Measurements from ENCODE around the gene TBX21. TPM values are rescaled to one million over a fixed set of nuclear protein-coding genes. Genes with fewer than 3 reads are reported as not detected.

Gene TBX21
- total RNA-seq, 1 experiment from 2014 or later = 0.15 TPM

GRCh38 chr17:47726796-47727703 is 6.0 kb upstream of the TBX21 start:
- ChIA-PET POLR2A (no interaction called here), CTCF (interaction anchor here (0.6 to 0.7 kb wide), 2 partner anchors 15 to 26 kb away, joined by 3 read pairs; no protein-coding TSS in a partner anchor)
- Mint-ChIP-seq H3K4me1 (peaks cover 8% of the 10 kb centered on the region), H3K4me3 (no peak overlapping the region), H3K27me3 (ENCODE audit: low read depth) (peaks cover 42% of the 10 kb centered on the region), H3K9me3 (no peaks in the 10 kb centered on the region), H3K27ac (no peak overlapping the region), H3K36me3 (no peaks in the 10 kb centered on the region)
- TF ChIP-seq FOXP1 (CRISPR knock-in tag; IDR thresholded peaks at IDR 0.05; ENCODE audit: borderline replicate concordance) (no peak), MXD4 (CRISPR knock-in tag; IDR thresholded peaks at IDR 0.05; ENCODE audit: borderline replicate concordance) (no peak), ATF1 (CRISPR knock-in tag; IDR thresholded peaks at IDR 0.05) (no peak), ETV6 (CRISPR knock-in tag; IDR thresholded peaks at IDR 0.05) (no peak)
- ATAC-seq (peak; percentile 61), DNase-seq (ENCODE audit: low spot score) (no peak)

- peaks cover 11% of the 10 kb centered on the region for H3K4me1 Mint-ChIP-seq
- CTCF ChIA-PET = interaction anchor here (0.7 kb wide), 1 partner anchor 27 kb away, joined by 3 read pairs; no protein-coding TSS in a partner anchor
- no peak overlapping the region for H3K4me3 Mint-ChIP-seq
- no peak overlapping the region for H3K27ac Mint-ChIP-seq
- DNase-seq (ENCODE audit: low spot score) (no peak), ATAC-seq (no peak)
- H3K9me3 Mint-ChIP-seq = no peaks in the 10 kb centered on the region
- TF ChIP-seq OVOL2 (CRISPR knock-in tag; IDR thresholded peaks at IDR 0.05; ENCODE audit: borderline replicate concordance) (no peak), ZNF396 (CRISPR knock-in tag; IDR thresholded peaks at IDR 0.05; ENCODE audit: borderline replicate concordance) (no peak), SMAD3 (CRISPR knock-in tag; IDR thresholded peaks at IDR 0.05; ENCODE audit: borderline replicate concordance) (no peak), ELF4 (CRISPR knock-in tag; IDR thresholded peaks at IDR 0.05; ENCODE audit: low read depth) (no peak)
- no peaks in the 10 kb centered on the region for H3K36me3 Mint-ChIP-seq
- POLR2A ChIA-PET = no interaction called here
- peaks cover 42% of the 10 kb centered on the region for H3K27me3 Mint-ChIP-seq (ENCODE audit: low read depth)
Observed at GRCh38 chr17:47727704-47728036, 5.4 kb upstream of the TBX21 start.

GRCh38 chr17:47728214-47728877 is 4.7 kb upstream of the TBX21 start:
- Mint-ChIP-seq H3K27me3 (ENCODE audit: low read depth) (peaks cover 42% of the 10 kb centered on the region), H3K4me3 (no peak overlapping the region), H3K27ac (no peak overlapping the region), H3K4me1 (peaks cover 14% of the 10 kb centered on the region), H3K9me3 (no peaks in the 10 kb centered on the region), H3K36me3 (no peaks in the 10 kb centered on the region)
- no peak for TF ChIP-seq RELA (CRISPR knock-in tag; IDR thresholded peaks at IDR 0.05; ENCODE audit: borderline replicate concordance)
- no peak for TF ChIP-seq JUN (CRISPR knock-in tag; IDR thresholded peaks at IDR 0.05)
- DNase-seq (ENCODE audit: low spot score) (no peak), ATAC-seq (no peak)
- ChIA-PET POLR2A (interaction anchor here (0.5 kb wide), 1 partner anchor 115 kb away, joined by 4 read pairs; no protein-coding TSS in a partner anchor), CTCF (no interaction called here)

GRCh38 chr17:47729476-47729875 is 3.6 kb upstream of the TBX21 start:
- Mint-ChIP-seq H3K4me3 (no peak overlapping the region), H3K9me3 (no peaks in the 10 kb centered on the region), H3K36me3 (no peaks in the 10 kb centered on the region), H3K4me1 (peaks cover 17% of the 10 kb centered on the region), H3K27me3 (ENCODE audit: low read depth) (peaks cover 51% of the 10 kb centered on the region), H3K27ac (no peak overlapping the region)
- ChIA-PET CTCF (no interaction called here), POLR2A (no interaction called here)
- DNase-seq (ENCODE audit: low spot score) (no peak), ATAC-seq (no peak)
- no peak for TF ChIP-seq HMGXB4 (CRISPR knock-in tag; IDR thresholded peaks at IDR 0.05)
- TF ChIP-seq CREB1 (CRISPR knock-in tag; IDR thresholded peaks at IDR 0.05) = no peak
- no peak for TF ChIP-seq SMAD3 (CRISPR knock-in tag; IDR thresholded peaks at IDR 0.05; ENCODE audit: borderline replicate concordance)
- no peak for TF ChIP-seq ZNF512 (CRISPR knock-in tag; IDR thresholded peaks at IDR 0.05; ENCODE audit: borderline replicate concordance)
- TF ChIP-seq HMGA2 (CRISPR knock-in tag; IDR thresholded peaks at IDR 0.05) = no peak
- no peak for TF ChIP-seq NFYB (CRISPR knock-in tag; conservative IDR thresholded peaks at IDR 0.05; ENCODE audit: low read depth)
- TF ChIP-seq MLX (CRISPR knock-in tag; IDR thresholded peaks at IDR 0.05) = no peak
- TF ChIP-seq ATF3 (CRISPR knock-in tag; conservative IDR thresholded peaks at IDR 0.05) = no peak
- no peak for TF ChIP-seq E2F1 (CRISPR knock-in tag; IDR thresholded peaks at IDR 0.05)
- TF ChIP-seq ZNF423 (CRISPR knock-in tag; IDR thresholded peaks at IDR 0.05) = no peak
- no peak for TF ChIP-seq GTF2I (CRISPR knock-in tag; conservative IDR thresholded peaks at IDR 0.05)
- TF ChIP-seq USF1 (CRISPR knock-in tag; IDR thresholded peaks at IDR 0.05) = no peak
